Measurements from ENCODE around the gene VIPR2.

DNA sequence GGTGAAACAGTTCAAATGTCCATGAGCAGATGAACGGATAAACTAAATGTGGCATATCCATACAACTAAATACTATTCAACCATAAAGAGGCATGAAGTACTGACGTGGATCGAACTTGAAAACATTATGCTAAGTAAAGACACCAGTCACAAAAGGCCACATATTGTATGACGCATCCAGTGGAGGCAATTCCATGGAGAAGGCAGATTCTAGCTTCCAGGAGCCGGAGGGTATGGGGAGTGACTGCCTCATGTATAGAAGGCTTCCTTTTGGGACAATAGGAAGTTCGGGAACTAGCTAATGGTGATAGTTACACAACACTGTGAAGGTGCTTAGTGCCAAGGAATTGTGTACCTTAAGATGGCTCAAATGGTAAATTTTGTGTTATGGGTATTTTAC, 98.4 kb downstream of the VIPR2 start:
- TF ChIP-seq, protein P1, sequence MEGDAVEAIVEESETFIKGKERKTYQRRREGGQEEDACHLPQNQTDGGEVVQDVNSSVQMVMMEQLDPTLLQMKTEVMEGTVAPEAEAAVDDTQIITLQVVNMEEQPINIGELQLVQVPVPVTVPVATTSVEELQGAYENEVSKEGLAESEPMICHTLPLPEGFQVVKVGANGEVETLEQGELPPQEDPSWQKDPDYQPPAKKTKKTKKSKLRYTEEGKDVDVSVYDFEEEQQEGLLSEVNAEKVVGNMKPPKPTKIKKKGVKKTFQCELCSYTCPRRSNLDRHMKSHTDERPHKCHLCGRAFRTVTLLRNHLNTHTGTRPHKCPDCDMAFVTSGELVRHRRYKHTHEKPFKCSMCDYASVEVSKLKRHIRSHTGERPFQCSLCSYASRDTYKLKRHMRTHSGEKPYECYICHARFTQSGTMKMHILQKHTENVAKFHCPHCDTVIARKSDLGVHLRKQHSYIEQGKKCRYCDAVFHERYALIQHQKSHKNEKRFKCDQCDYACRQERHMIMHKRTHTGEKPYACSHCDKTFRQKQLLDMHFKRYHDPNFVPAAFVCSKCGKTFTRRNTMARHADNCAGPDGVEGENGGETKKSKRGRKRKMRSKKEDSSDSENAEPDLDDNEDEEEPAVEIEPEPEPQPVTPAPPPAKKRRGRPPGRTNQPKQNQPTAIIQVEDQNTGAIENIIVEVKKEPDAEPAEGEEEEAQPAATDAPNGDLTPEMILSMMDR (conservative IDR thresholded peaks at IDR 0.05; ENCODE audit: low read depth, low read length), result no peak
- no peak for TF ChIP-seq EZH2 (IDR thresholded peaks at IDR 0.05; ENCODE audit: borderline replicate concordance, low read depth, low read length, poor library complexity, severe bottlenecking)
